Activated naive CD4-positive, alpha-beta T cell (primary cell): ENCODE measurements around the gene FNDC3B.

Experiments
- DNase-seq, 4 experiments: peaks; one replicate each; lab custom pipeline; 2025; lab: John Stamatoyannopoulos, UW

The FNDC3B gene

GRCh38 chr3:172313671-172314070 is 274.3 kb downstream of the FNDC3B start:
- no peak for DNase-seq

- DNase-seq: no peak
These were observed 275.3 kb downstream of the FNDC3B start for GRCh38 chr3:172314591-172315160.

- no peak for DNase-seq
These were observed 276.2 kb downstream of the FNDC3B start for GRCh38 chr3:172315401-172316091.

GRCh38 chr3:172316758-172317157 is 277.4 kb downstream of the FNDC3B start:
- no peak for DNase-seq

GRCh38 chr3:172317481-172317880 is 278.1 kb downstream of the FNDC3B start:
- DNase-seq: no peak

GRCh38 chr3:172317984-172318383 is 278.6 kb downstream of the FNDC3B start:
- DNase-seq: no peak

- DNase-seq: no peak
These were observed 280.2 kb downstream of the FNDC3B start for GRCh38 chr3:172319595-172319994.

GRCh38 chr3:172320468-172320867 is 281.1 kb downstream of the FNDC3B start:
- no peak for DNase-seq

- DNase-seq: no peak
These were observed 281.7 kb downstream of the FNDC3B start for GRCh38 chr3:172321035-172321434.

- DNase-seq: no peak
These were observed 284.7 kb downstream of the FNDC3B start for GRCh38 chr3:172323894-172324610.

GRCh38 chr3:172324611-172325203 is 285.3 kb downstream of the FNDC3B start:
- no peak for DNase-seq

GRCh38 chr3:172325461-172325860 is 286.1 kb downstream of the FNDC3B start:
- no peak for DNase-seq

- DNase-seq: no peak
These were observed 287.6 kb downstream of the FNDC3B start for GRCh38 chr3:172326993-172327392.

- DNase-seq: no peak
These were observed 288.9 kb downstream of the FNDC3B start for GRCh38 chr3:172328282-172328681.

GRCh38 chr3:172329070-172329469 is 289.7 kb downstream of the FNDC3B start:
- no peak for DNase-seq

- no peak for DNase-seq
These were observed 291.0 kb downstream of the FNDC3B start for GRCh38 chr3:172330413-172330812.

- peak in 3 of 4 experiments; percentile 6 to 29 (median 12) for DNase-seq
These were observed 293.1 kb downstream of the FNDC3B start for GRCh38 chr3:172332256-172333041.

- DNase-seq: no peak
These were observed 293.6 kb downstream of the FNDC3B start for GRCh38 chr3:172333042-172333377.

GRCh38 chr3:172333692-172334457 is 294.5 kb downstream of the FNDC3B start:
- no peak for DNase-seq

- DNase-seq: no peak
These were observed 295.4 kb downstream of the FNDC3B start for GRCh38 chr3:172334671-172335207.

GRCh38 chr3:172339892-172340291 is 300.5 kb downstream of the FNDC3B start:
- DNase-seq: no peak
